GM12878 (cell line): ENCODE data around the gene MYH6.

Experiments
- POLR2AphosphoS5 ChIP-seq: IDR thresholded peaks from 2 replicates; pipeline ENCODE4 v1.6.1; 2011; ENCODE audit warnings: mild to moderate bottlenecking, low read length, inconsistent platforms
- RAD21 ChIP-seq: IDR thresholded peaks from 2 replicates; pipeline ENCODE4 v1.6.1; 2011; ENCODE audit warnings: mild to moderate bottlenecking, low read depth, low read length, moderate library complexity; ENCODE audit not compliant: insufficient read depth
- TF ChIP-seq, protein P1 (sequence below): IDR thresholded peaks from 2 replicates; pipeline ENCODE4 v1.6.1; 2011; ENCODE audit warnings: borderline replicate concordance, low read depth, mild to moderate bottlenecking, moderate library complexity, mixed read lengths, low read length; ENCODE audit not compliant: insufficient read depth; ENCODE audit errors: extremely low read length

- TF ChIP-seq POLR2AphosphoS5, result no peak
- no peak for TF ChIP-seq RAD21
- TF ChIP-seq, protein P1, sequence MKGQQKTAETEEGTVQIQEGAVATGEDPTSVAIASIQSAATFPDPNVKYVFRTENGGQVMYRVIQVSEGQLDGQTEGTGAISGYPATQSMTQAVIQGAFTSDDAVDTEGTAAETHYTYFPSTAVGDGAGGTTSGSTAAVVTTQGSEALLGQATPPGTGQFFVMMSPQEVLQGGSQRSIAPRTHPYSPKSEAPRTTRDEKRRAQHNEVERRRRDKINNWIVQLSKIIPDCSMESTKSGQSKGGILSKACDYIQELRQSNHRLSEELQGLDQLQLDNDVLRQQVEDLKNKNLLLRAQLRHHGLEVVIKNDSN, result no peak
Observed at GRCh38 chr14:23409966-23410635, 2.0 kb upstream of the MYH6 start.
